HepG2 (cell line): ENCODE data around the gene SYNJ2.

Source experiments
- KLF12 ChIP-seq: sonication (generic); formaldehyde crosslinking; IDR thresholded peaks from 2 replicates; pipeline ENCODE4 v1.4.0; 2020; ENCODE audit warnings: missing genetic modification reagents, borderline replicate concordance
- ZMAT5 ChIP-seq: sonication (generic); formaldehyde crosslinking; IDR thresholded peaks from 2 replicates; pipeline ENCODE4 v1.5.0; 2020; ENCODE audit warnings: mild to moderate bottlenecking, low read depth, missing genetic modification reagents, borderline replicate concordance

GRCh38 chr6:158032354-158032733 is 50.7 kb downstream of the SYNJ2 start:
- no peak for TF ChIP-seq ZMAT5 (CRISPR knock-in tag)
- TF ChIP-seq KLF12 (CRISPR knock-in tag): no peak
